Common myeloid progenitor, CD34-positive (primary cell): ENCODE measurements around the gene LRRC45.
A peak's percentile ranks its signal among the peaks of the same experiment; 100 is the strongest.
"Not testable (repeated sequence)": the region's sequence is repeated elsewhere in the genome, so short reads cannot be mapped to it uniquely, and the experiment has no call there.

Source experiments
- CTCF ChIA-PET: fragments of 350-600 bp; sonication (Branson Sonifier 250); formaldehyde crosslinking; loops from one replicate; lab custom pipeline; 2021; ENCODE audit warnings: antibody characterized with exemption; lab: Charles Lee
- POLR2A ChIA-PET: fragments of 350-600 bp; sonication (Branson Sonifier 250); formaldehyde crosslinking; loops from one replicate; lab custom pipeline; 2021; ENCODE audit warnings: antibody characterized with exemption; lab: Charles Lee
- DNase-seq, 3 donors: peaks; one replicate each; pipeline versions ENCODE4 v3.0.0 to v3.0.0-alpha.2; 2013
- H3K27ac ChIP-seq, 2 experiments: 1 replicate in 1 of 2; 2 replicates in 1 of 2; pipeline ENCODE4 v1.7.0; 2013; ENCODE audit warnings: inconsistent platforms in 2 of 2, low read length in 2 of 2, mild to moderate bottlenecking in 2 of 2, low read depth in 1 of 2, moderate library complexity in 1 of 2; ENCODE audit not compliant: severe bottlenecking in 2 of 2, insufficient read depth in 1 of 2, poor library complexity in 1 of 2
- H3K27me3 ChIP-seq, 5 experiments: replicated peaks in 2 of 5; 1 replicate in 3 of 5; 2 replicates in 2 of 5; pipeline versions ENCODE4 v1.6.1 to v1.7.0; 2013; ENCODE audit warnings: low read length in 4 of 5, mild to moderate bottlenecking in 2 of 5, moderate library complexity in 2 of 5, inconsistent platforms in 1 of 5; ENCODE audit not compliant: insufficient read depth in 5 of 5, control insufficient read depth in 4 of 5
- H3K36me3 ChIP-seq, 4 experiments: 1 replicate in 2 of 4; 2 replicates in 2 of 4; pipeline versions ENCODE4 v1.6.1 to v1.7.0; 2013; ENCODE audit warnings: low read length in 3 of 4, control low read depth in 1 of 4, mild to moderate bottlenecking in 1 of 4; ENCODE audit not compliant: control insufficient read depth in 4 of 4, insufficient read depth in 4 of 4
- H3K4me1 ChIP-seq, 4 experiments: 1 replicate in 3 of 4; 2 replicates in 1 of 4; pipeline versions ENCODE4 v1.6.1 to v1.7.1; 2013; ENCODE audit warnings: low read length in 3 of 4, mild to moderate bottlenecking in 3 of 4, control low read depth in 1 of 4, inconsistent platforms in 1 of 4, moderate library complexity in 1 of 4; ENCODE audit not compliant: control insufficient read depth in 4 of 4, insufficient read depth in 4 of 4; ENCODE audit errors: control extremely low read depth in 1 of 4
- H3K4me3 ChIP-seq, 7 experiments: 1 replicate in 4 of 7; 2 replicates in 3 of 7; pipeline versions ENCODE4 v1.5.1 to v1.7.0; 2013; ENCODE audit warnings: mild to moderate bottlenecking in 7 of 7, low read length in 6 of 7, moderate library complexity in 6 of 7, inconsistent platforms in 2 of 7, low read depth in 2 of 7, control low read depth in 1 of 7; ENCODE audit not compliant: insufficient read depth in 4 of 7, control insufficient read depth in 1 of 7; ENCODE audit errors: extremely low read depth in 1 of 7
- H3K9me3 ChIP-seq, 5 experiments: 1 replicate in 4 of 5; 2 replicates in 1 of 5; pipeline versions ENCODE4 v1.6.1 to v1.7.1; 2013; ENCODE audit warnings: low read length in 4 of 5, mild to moderate bottlenecking in 2 of 5, inconsistent platforms in 1 of 5, low read depth in 1 of 5, moderate library complexity in 1 of 5; ENCODE audit not compliant: control insufficient read depth in 4 of 5, insufficient read depth in 2 of 5; ENCODE audit errors: control extremely low read depth in 1 of 5
- WGBS: methylation state at CpG from one replicate; pipeline ENCODE4 v1.1.5; 2013; ENCODE audit not compliant: insufficient coverage; 5-methylcytosine and 5-hydroxymethylcytosine counted together

The LRRC45 gene

GRCh38 chr17:82035488-82035887, 12.4 kb downstream of the LRRC45 start:
- H3K4me3 ChIP-seq: no peak overlapping the region
- H3K4me1 ChIP-seq: peaks cover 0 to 35% (median 30%) of the 10 kb centered on the region in 4 experiments
- DNase-seq: no peak
- H3K27ac ChIP-seq: no peak overlapping the region
- H3K27me3 ChIP-seq: no peaks in the 10 kb centered on the region
- ChIA-PET CTCF (interaction anchor here (0.8 to 1.4 kb wide), 3 partner anchors 10 to 109 kb away, joined by 3 read pairs; no protein-coding TSS in a partner anchor), POLR2A (no interaction called here)
- H3K9me3 ChIP-seq: no peaks in the 10 kb centered on the region
- H3K36me3 ChIP-seq: peaks cover 0 to 14% (median 2%) of the 10 kb centered on the region in 4 experiments
- 95% methylated on average over 8 of the region's 8 CpGs for WGBS

GRCh38 chr17:82035956-82036633, 13.0 kb downstream of the LRRC45 start:
- Histone ChIP-seq H3K9me3 (no peaks in the 10 kb centered on the region), H3K4me3 (peak overlapping the region in 6 of 7 experiments; percentile 59 to 83 (median 78)), H3K4me1 (peaks cover 0 to 29% (median 24%) of the 10 kb centered on the region in 4 experiments), H3K27me3 (no peaks in the 10 kb centered on the region), H3K36me3 (peaks cover 0 to 14% (median 2%) of the 10 kb centered on the region in 4 experiments), H3K27ac (no peak overlapping the region)
- 94% methylated on average over 17 of the region's 20 CpGs for WGBS
- ChIA-PET CTCF (interaction anchor here (0.8 to 1.4 kb wide), 4 partner anchors 16 to 108 kb away, joined by 3 to 4 read pairs (median 3); no protein-coding TSS in a partner anchor), POLR2A (no interaction called here)
- no peak for DNase-seq

DNA sequence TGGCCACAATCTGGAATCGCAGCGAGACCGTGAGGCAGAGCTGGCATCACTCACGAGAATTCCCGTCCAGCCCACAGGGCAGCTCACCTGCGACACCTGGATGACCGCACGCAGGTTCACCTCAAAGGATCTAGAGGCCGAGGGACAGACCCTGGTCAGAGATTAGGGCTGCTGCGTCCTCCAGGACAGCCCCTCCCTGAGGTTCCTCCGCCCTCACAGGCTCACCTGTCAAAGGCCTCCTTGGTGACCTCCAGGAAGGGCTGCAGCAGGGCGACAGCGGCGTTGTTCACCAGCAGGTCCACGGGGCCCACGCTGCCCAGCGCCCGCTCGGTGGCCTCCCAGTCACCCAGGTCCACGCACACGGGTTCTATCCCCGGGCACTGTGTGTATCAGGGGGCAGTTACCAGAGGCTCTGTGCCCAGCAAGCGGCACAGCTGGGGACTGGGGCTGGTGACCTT, 13.6 kb downstream of the LRRC45 start:
- peak overlapping the region; percentile 40 to 83 (median 74) for H3K4me3 ChIP-seq
- peak overlapping the region in 1 of 2 experiments; percentile 66 for H3K27ac ChIP-seq
- POLR2A ChIA-PET: no interaction called here
- DNase-seq: no peak
- WGBS: 61% methylated on average over 16 of the region's 23 CpGs
- peaks cover 0 to 27% (median 24%) of the 10 kb centered on the region in 4 experiments for H3K4me1 ChIP-seq
- no peaks in the 10 kb centered on the region for H3K9me3 ChIP-seq
- H3K27me3 ChIP-seq: no peaks in the 10 kb centered on the region
- peaks cover 0 to 14% (median 2%) of the 10 kb centered on the region in 4 experiments for H3K36me3 ChIP-seq
- CTCF ChIA-PET: interaction anchor here (1.0 kb wide), 2 partner anchors 68 to 70 kb away, joined by 3 to 4 read pairs; no protein-coding TSS in a partner anchor

GRCh38 chr17:82037092-82037888, 14.2 kb downstream of the LRRC45 start, which contains the start of gene DCXR:
Gene DCXR (minus strand): TSS chr17:82037697. CDS start chr17:82037682, 15 bp downstream.
- ChIA-PET POLR2A (interaction anchor here (0.8 to 1.0 kb wide), 3 partner anchors 60 to 61 kb away, joined by 3 to 5 read pairs (median 4); partner anchors contain the start of genes ASPSCR1 and FASN), CTCF (interaction anchor here (0.8 to 1.6 kb wide), 15 partner anchors 9 to 164 kb away, joined by 3 to 8 read pairs (median 3); partner anchors contain the start of gene DUS1L)
- Histone ChIP-seq H3K4me1 (peaks cover 0 to 23% (median 19%) of the 10 kb centered on the region in 4 experiments), H3K27ac (peak within 1 kb of the TSS in 1 of 2 experiments; percentile 66), H3K27me3 (no peaks in the 10 kb centered on the region), H3K9me3 (no peaks in the 10 kb centered on the region), H3K4me3 (peak within 1 kb of the TSS; percentile 40 to 83 (median 74)), H3K36me3 (peaks cover 0 to 14% (median 2%) of the 10 kb centered on the region in 4 experiments)
- peak; percentile 96 to 98 (median 97) for DNase-seq
- WGBS: 0% methylated on average over 92 of the region's 92 CpGs

- no peak overlapping the region for H3K27ac ChIP-seq
Observed at GRCh38 chr17:82037889-82038195, 14.7 kb downstream of the LRRC45 start.

DNA sequence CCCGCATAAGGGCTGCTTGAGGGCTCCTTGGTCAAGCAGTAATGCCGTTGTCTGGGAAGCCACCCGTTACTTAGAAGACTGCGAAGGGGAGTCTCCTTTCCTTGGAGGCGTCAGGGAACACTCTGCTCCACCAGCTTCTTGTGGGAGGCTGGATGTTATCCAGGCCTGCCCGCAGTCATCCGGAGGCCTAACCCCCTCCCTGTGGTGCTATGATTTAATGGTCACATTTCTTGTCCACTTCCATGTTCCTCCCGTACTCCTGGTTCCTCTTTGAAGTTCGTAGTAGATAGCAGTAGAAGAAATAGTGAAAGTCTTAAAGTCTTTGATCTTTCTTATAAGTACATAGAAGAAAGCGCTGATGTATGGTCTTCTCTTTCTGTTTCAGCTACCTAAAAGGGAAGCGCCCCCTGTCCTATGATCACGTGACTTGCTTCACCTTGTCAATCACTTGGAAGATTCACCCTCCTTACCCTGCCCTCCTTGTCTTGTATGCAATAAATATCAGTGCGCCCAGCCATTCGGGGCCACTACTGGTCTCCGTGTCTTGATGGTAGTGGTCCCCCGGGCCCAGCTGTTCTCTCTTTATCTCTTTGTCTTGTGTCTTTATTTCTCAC, 15.8 kb downstream of the LRRC45 start:
- H3K27me3 ChIP-seq, POLR2A ChIA-PET, H3K27ac ChIP-seq, H3K4me3 ChIP-seq, H3K9me3 ChIP-seq, DNase-seq: not testable (repeated sequence)
- H3K4me1 ChIP-seq: peaks cover 0 to 17% (median 15%) of the 10 kb centered on the region in 4 experiments
- 91% methylated on average over 10 of the region's 16 CpGs for WGBS
- peaks cover 0 to 14% (median 2%) of the 10 kb centered on the region in 4 experiments for H3K36me3 ChIP-seq
- CTCF ChIA-PET: interaction anchor here (0.8 to 1.1 kb wide), 3 partner anchors 9 to 27 kb away, joined by 3 to 4 read pairs (median 3); no protein-coding TSS in a partner anchor

More at GRCh38 chr17:82037889-82038195, 14.7 kb downstream of the LRRC45 start:
- POLR2A ChIA-PET: interaction anchor here (0.8 to 1.0 kb wide), 3 partner anchors 60 to 61 kb away, joined by 3 to 5 read pairs (median 4); partner anchors contain the start of genes ASPSCR1 and FASN
- peaks cover 0 to 17% (median 15%) of the 10 kb centered on the region in 4 experiments for H3K4me1 ChIP-seq
- CTCF ChIA-PET: interaction anchor here (0.8 to 1.6 kb wide), 15 partner anchors 8 to 163 kb away, joined by 3 to 8 read pairs (median 3); partner anchors contain the start of gene DUS1L
- H3K4me3 ChIP-seq: peak overlapping the region in 6 of 7 experiments; percentile 35 to 83 (median 72)
- peaks cover 0 to 14% (median 2%) of the 10 kb centered on the region in 4 experiments for H3K36me3 ChIP-seq
- H3K9me3 ChIP-seq: no peaks in the 10 kb centered on the region
- H3K27me3 ChIP-seq: no peaks in the 10 kb centered on the region
- DNase-seq: no peak
- 8% methylated on average over 10 of the region's 10 CpGs for WGBS
